SIG-M5 treated with dmso at 0.1 percent for 504 hours (cell line): ENCODE results near the gene ENOSF1.

Experiments used
- DNase-seq: peaks from one replicate; lab custom pipeline; 2025; ENCODE audit not compliant: unreplicated experiment; lab: John Stamatoyannopoulos, UW

The ENOSF1 gene

GRCh38 chr18:644395-645004 is 67.9 kb downstream of the ENOSF1 start:
- DNase-seq = peak; percentile 33

GRCh38 chr18:641224-641623 is 71.2 kb downstream of the ENOSF1 start:
- no peak for DNase-seq

GRCh38 chr18:635171-635570 is 77.3 kb downstream of the ENOSF1 start:
- no peak for DNase-seq

- no peak for DNase-seq
Measured at GRCh38 chr18:634551-635045, 77.8 kb downstream of the ENOSF1 start.

- DNase-seq = no peak
Measured at GRCh38 chr18:631560-631959, 80.9 kb downstream of the ENOSF1 start.

- no peak for DNase-seq
Measured at GRCh38 chr18:629269-630150, 82.9 kb downstream of the ENOSF1 start.

GRCh38 chr18:627231-627630 is 85.2 kb downstream of the ENOSF1 start:
- no peak for DNase-seq

- DNase-seq = peak; percentile 50
Measured at GRCh38 chr18:623761-624620, 88.4 kb downstream of the ENOSF1 start.

- DNase-seq = no peak
Measured at GRCh38 chr18:622289-622688, 90.1 kb downstream of the ENOSF1 start.

- no peak for DNase-seq
Measured at GRCh38 chr18:621291-622043, 91.0 kb downstream of the ENOSF1 start.
